ENCODE data around the gene COPS7A.
A peak's percentile ranks its signal among the peaks of the same experiment; 100 is the strongest.

Gene COPS7A

GRCh38 chr12:6748761-6749160, 24.9 kb downstream of the COPS7A start:
- in situ Hi-C loops (cut with MboI; ENCODE audit: low sequenced_read_pairs, unreplicated experiment): no loop called here
- no peak for TF ChIP-seq CTCF (IDR thresholded peaks at IDR 0.05; ENCODE audit: borderline replicate concordance, control extremely low read depth, extremely low read depth, insufficient read depth, missing control alignments)
- no peak for DNase-seq (ENCODE audit: low spot score)

- DNase-seq (ENCODE audit: low spot score): no peak
- no peak for TF ChIP-seq CTCF (IDR thresholded peaks at IDR 0.05; ENCODE audit: borderline replicate concordance, control extremely low read depth, extremely low read depth, insufficient read depth, missing control alignments)
- in situ Hi-C loops (cut with MboI; ENCODE audit: low sequenced_read_pairs, unreplicated experiment): loop anchor here (10.0 kb wide), 1 partner anchor 74 kb away; the partner anchor contains the start of genes GPR162 and P3H3
Observed at GRCh38 chr12:6750506-6750905, 26.7 kb downstream of the COPS7A start.

- no peak for DNase-seq (ENCODE audit: low spot score)
- no peak for TF ChIP-seq CTCF (IDR thresholded peaks at IDR 0.05; ENCODE audit: borderline replicate concordance, control extremely low read depth, extremely low read depth, insufficient read depth, missing control alignments)
- in situ Hi-C loops (cut with MboI; ENCODE audit: low sequenced_read_pairs, unreplicated experiment): loop anchor here (10.0 kb wide), 1 partner anchor 73 kb away; the partner anchor contains the start of genes GPR162 and P3H3
Observed at GRCh38 chr12:6751767-6752166, 27.9 kb downstream of the COPS7A start.

- no peak for TF ChIP-seq CTCF (IDR thresholded peaks at IDR 0.05; ENCODE audit: borderline replicate concordance, control extremely low read depth, extremely low read depth, insufficient read depth, missing control alignments)
- in situ Hi-C loops (cut with MboI; ENCODE audit: low sequenced_read_pairs, unreplicated experiment): loop anchor here (10.0 kb wide), 1 partner anchor 72 kb away; the partner anchor contains the start of genes GPR162 and P3H3
- no peak for DNase-seq (ENCODE audit: low spot score)
Observed at GRCh38 chr12:6752167-6752920, 28.5 kb downstream of the COPS7A start.

- in situ Hi-C loops (cut with MboI; ENCODE audit: low sequenced_read_pairs, unreplicated experiment): loop anchor here (10.0 kb wide), 1 partner anchor 72 kb away; the partner anchor contains the start of genes GPR162 and P3H3
- DNase-seq (ENCODE audit: low spot score): peak; percentile 99
- TF ChIP-seq CTCF (IDR thresholded peaks at IDR 0.05; ENCODE audit: borderline replicate concordance, control extremely low read depth, extremely low read depth, insufficient read depth, missing control alignments): peak; percentile 90
Observed at GRCh38 chr12:6752921-6753771, 29.3 kb downstream of the COPS7A start, which contains the start of gene MLF2. MLF2 (minus strand) TSS chr12:6753141; CDS start chr12:6752334, 807 bp downstream.

GRCh38 chr12:6753772-6754356, 30.0 kb downstream of the COPS7A start:
- no peak for TF ChIP-seq CTCF (IDR thresholded peaks at IDR 0.05; ENCODE audit: borderline replicate concordance, control extremely low read depth, extremely low read depth, insufficient read depth, missing control alignments)
- no peak for DNase-seq (ENCODE audit: low spot score)
- in situ Hi-C loops (cut with MboI; ENCODE audit: low sequenced_read_pairs, unreplicated experiment): loop anchor here (10.0 kb wide), 1 partner anchor 71 kb away; the partner anchor contains the start of genes GPR162 and P3H3
